IMR-90 (cell line): ENCODE measurements around the gene DNAJC5. TPM values are rescaled to one million over a fixed set of nuclear protein-coding genes. Genes with fewer than 3 reads are reported as not detected.

ENCODE experiments used
- ATAC-seq: fragments of 200-7000 bp; cut with Tn5 transposase; 2 replicates; pipeline ENCODE4 v1.9.1; 2020; ENCODE audit warnings: low read depth, mild to moderate bottlenecking, moderate library complexity
- BruUV-seq: library from RNA; stranded (reverse); fragments of 400-500 nt; replicated peaks from 2 replicates; lab custom pipeline; 2021; lab: Mats Ljungman, UMichigan
- CTCF ChIA-PET: fragments of 300-600 bp; formaldehyde crosslinking; extraction: SDS; loops from one replicate; lab custom pipeline; 2021; ENCODE audit warnings: antibody characterized with exemption; lab: Yijun Ruan, JAX
- POLR2A ChIA-PET: fragments of 300-600 bp; sonication (Branson Sonifier 250); formaldehyde crosslinking; loops from one replicate; lab custom pipeline; 2022; ENCODE audit warnings: antibody characterized with exemption; ENCODE audit not compliant: unreplicated experiment; lab: Charles Lee
- DNase-seq: peaks from one replicate; pipeline ENCODE4 v3.0.0; 2013
- H2AFZ ChIP-seq: replicated peaks from 2 replicates; pipeline ENCODE3; 2013; ENCODE audit warnings: low read length, mild to moderate bottlenecking; ENCODE audit not compliant: poor library complexity
- H2AK5ac ChIP-seq: 2 replicates; pipeline ENCODE4 v1.6.1; 2013; ENCODE audit warnings: low read depth, low read length, inconsistent platforms
- H2AK9ac ChIP-seq: replicated peaks from 2 replicates; pipeline ENCODE3; 2013; ENCODE audit warnings: mild to moderate bottlenecking, low read depth, low read length, moderate library complexity; ENCODE audit not compliant: poor library complexity
- H2BK120ac ChIP-seq: 2 replicates; pipeline ENCODE4 v1.6.1; 2013; ENCODE audit warnings: low read depth, low read length, inconsistent platforms
- H2BK15ac ChIP-seq: 3 replicates; pipeline ENCODE4 v1.6.1; 2013; ENCODE audit warnings: low read depth, low read length, inconsistent platforms
- H2BK20ac ChIP-seq: 2 replicates; pipeline ENCODE4 v1.6.1; 2013; ENCODE audit warnings: low read depth, mild to moderate bottlenecking, inconsistent platforms, low read length, moderate library complexity
- H2BK5ac ChIP-seq: 2 replicates; pipeline ENCODE4 v1.6.1; 2013; ENCODE audit warnings: mild to moderate bottlenecking, low read depth, low read length, inconsistent platforms; ENCODE audit not compliant: poor library complexity, severe bottlenecking
- H3K14ac ChIP-seq: replicated peaks from 2 replicates; pipeline ENCODE4 v1.6.1; 2013; ENCODE audit warnings: low read depth, low read length, inconsistent platforms
- H3K18ac ChIP-seq: 2 replicates; pipeline ENCODE4 v1.6.1; 2013; ENCODE audit warnings: low read depth, low read length, control low read depth
- H3K23ac ChIP-seq: 2 replicates; pipeline ENCODE4 v1.6.1; 2013; ENCODE audit warnings: low read depth, low read length, inconsistent platforms
- H3K27ac ChIP-seq: 2 replicates; pipeline ENCODE4 v1.5.1; 2013; ENCODE audit warnings: mild to moderate bottlenecking, control low read depth, low read length; ENCODE audit not compliant: insufficient read depth
- H3K27me3 ChIP-seq: 2 replicates; pipeline ENCODE4 v1.6.1; 2013; ENCODE audit warnings: low read length; ENCODE audit not compliant: control insufficient read depth, insufficient read depth
- H3K36me3 ChIP-seq: 2 replicates; pipeline ENCODE4 v1.6.1; 2013; ENCODE audit warnings: low read length, mixed read lengths; ENCODE audit not compliant: control insufficient read depth, insufficient read depth
- H3K4ac ChIP-seq: 2 replicates; pipeline ENCODE4 v1.6.1; 2013; ENCODE audit warnings: low read depth, low read length, inconsistent platforms
- H3K4me1 ChIP-seq: 2 replicates; pipeline ENCODE4 v1.6.1; 2013; ENCODE audit warnings: low read length, mixed read lengths; ENCODE audit not compliant: control insufficient read depth, insufficient read depth
- H3K4me2 ChIP-seq: 2 replicates; pipeline ENCODE4 v1.6.1; 2013; ENCODE audit warnings: low read depth, mild to moderate bottlenecking, control low read depth, low read length, moderate library complexity
- H3K4me3 ChIP-seq: 2 replicates; pipeline ENCODE4 v1.5.1; 2013; ENCODE audit warnings: low read depth, mild to moderate bottlenecking, control low read depth, low read length, moderate library complexity; ENCODE audit not compliant: insufficient read depth
- H3K56ac ChIP-seq: 2 replicates; pipeline ENCODE4 v1.6.1; 2013; ENCODE audit warnings: low read length, inconsistent platforms; ENCODE audit not compliant: insufficient read depth; ENCODE audit errors: extremely low read depth
- H3K79me1 ChIP-seq, 2 experiments: 2 replicates each; pipeline ENCODE4 v1.6.1; 2013; ENCODE audit warnings: low read length in 2 of 2, inconsistent platforms in 1 of 2, low read depth in 1 of 2
- H3K9ac ChIP-seq: 2 replicates; pipeline ENCODE4 v1.6.1; 2013; ENCODE audit warnings: low read depth, low read length, control low read depth
- H3K9me1 ChIP-seq: 2 replicates; pipeline ENCODE4 v1.6.1; 2013; ENCODE audit warnings: low read length, inconsistent platforms; ENCODE audit not compliant: insufficient read depth
- H3K9me3 ChIP-seq: 2 replicates; pipeline ENCODE4 v1.6.1; 2013; ENCODE audit warnings: low read length; ENCODE audit not compliant: control insufficient read depth, insufficient read depth
- H4K20me1 ChIP-seq: 2 replicates; pipeline ENCODE4 v1.6.1; 2013; ENCODE audit warnings: low read length, inconsistent platforms; ENCODE audit not compliant: insufficient read depth
- H4K5ac ChIP-seq: 2 replicates; pipeline ENCODE4 v1.6.1; 2013; ENCODE audit warnings: mild to moderate bottlenecking, low read depth, low read length, control low read depth
- H4K8ac ChIP-seq, 2 experiments: 2 replicates each; pipeline ENCODE4 v1.6.1; 2013; ENCODE audit warnings: low read depth in 2 of 2, low read length in 2 of 2, control low read depth in 1 of 2, inconsistent platforms in 1 of 2
- H4K91ac ChIP-seq: 2 replicates; pipeline ENCODE4 v1.6.1; 2013; ENCODE audit warnings: low read depth, low read length, inconsistent platforms; ENCODE audit not compliant: insufficient read depth
- CEBPB ChIP-seq: IDR thresholded peaks from 2 replicates; pipeline ENCODE4 v1.6.1; 2012; ENCODE audit warnings: low read depth, low read length, improper control_type of control experiment
- CTCF ChIP-seq: conservative IDR thresholded peaks from 2 replicates; pipeline ENCODE4 v1.5.1; 2012; ENCODE audit warnings: mild to moderate bottlenecking, low read depth, low read length, improper control_type of control experiment
- MAZ ChIP-seq: IDR thresholded peaks from 2 replicates; pipeline ENCODE4 v1.6.1; 2012; ENCODE audit warnings: low read depth, mild to moderate bottlenecking, low read length, improper control_type of control experiment, moderate library complexity, borderline replicate concordance
- NFE2L2 ChIP-seq: fragments of 150-350 bp; IDR thresholded peaks from 2 replicates; pipeline ENCODE4 v1.6.1; 2016; ENCODE audit warnings: low read depth, mild to moderate bottlenecking, low read length
- SMC3 ChIP-seq: fragments of 150-350 bp; IDR thresholded peaks from 2 replicates; pipeline ENCODE4 v1.6.1; 2016; ENCODE audit warnings: low read depth, mild to moderate bottlenecking, antibody characterized with exemption, low read length, moderate library complexity
- USF2 ChIP-seq: fragments of 150-350 bp; IDR thresholded peaks from 2 replicates; pipeline ENCODE4 v1.6.1; 2017; ENCODE audit warnings: mild to moderate bottlenecking, antibody characterized with exemption, low read length, low read depth
- WGBS, 2 experiments: methylation state at CpG; one replicate each; pipeline versions ENCODE4 v1.1.5 to v1.1.7; 2013; ENCODE audit warnings: missing lambda C conversion rate in 2 of 2; ENCODE audit not compliant: insufficient read length in 1 of 2; ENCODE audit errors: extremely low coverage in 2 of 2; 5-methylcytosine and 5-hydroxymethylcytosine counted together
- dilution Hi-C: fragments of 300-500 bp; cut with HindIII; formaldehyde crosslinking; loops from one replicate; pipeline ENCODE4 v1.14.3; 2018; ENCODE audit warnings: low sequenced_read_pairs; ENCODE audit not compliant: unreplicated experiment
- in situ Hi-C: fragments of 300-500 bp; cut with MboI; formaldehyde crosslinking; loops from 3 replicates; pipeline ENCODE4 v1.14.3; 2019; ENCODE audit warnings: low sequenced_read_pairs, inconsistent platforms, mixed read lengths
- intact Hi-C: fragments of 100-400 bp; cut with micrococcal nuclease; formaldehyde crosslinking; loops from 2 replicates; pipeline ENCODE4 v1.10.0; 2022
- polyA plus RNA-seq, 3 experiments: library from polyadenylated mRNA; depleted of rRNA; stranded (reverse); fragments of >200 nt; gene quantifications; 2 replicates each; pipeline ENCODE4 v1.2.3, GENCODE V29; 2012; ENCODE audit warnings: low replicate concordance in 1 of 3
- total RNA-seq: library from RNA; depleted of rRNA; stranded (reverse); fragments of >200 nt; gene quantifications from 2 replicates; pipeline ENCODE4 v1.2.3, GENCODE V29; 2012

Gene DNAJC5
- total and polyA plus RNA-seq, 2 of the 4 experiments (the other 2 are of a cell fraction), result 35.6 to 45.2 TPM

DNA sequence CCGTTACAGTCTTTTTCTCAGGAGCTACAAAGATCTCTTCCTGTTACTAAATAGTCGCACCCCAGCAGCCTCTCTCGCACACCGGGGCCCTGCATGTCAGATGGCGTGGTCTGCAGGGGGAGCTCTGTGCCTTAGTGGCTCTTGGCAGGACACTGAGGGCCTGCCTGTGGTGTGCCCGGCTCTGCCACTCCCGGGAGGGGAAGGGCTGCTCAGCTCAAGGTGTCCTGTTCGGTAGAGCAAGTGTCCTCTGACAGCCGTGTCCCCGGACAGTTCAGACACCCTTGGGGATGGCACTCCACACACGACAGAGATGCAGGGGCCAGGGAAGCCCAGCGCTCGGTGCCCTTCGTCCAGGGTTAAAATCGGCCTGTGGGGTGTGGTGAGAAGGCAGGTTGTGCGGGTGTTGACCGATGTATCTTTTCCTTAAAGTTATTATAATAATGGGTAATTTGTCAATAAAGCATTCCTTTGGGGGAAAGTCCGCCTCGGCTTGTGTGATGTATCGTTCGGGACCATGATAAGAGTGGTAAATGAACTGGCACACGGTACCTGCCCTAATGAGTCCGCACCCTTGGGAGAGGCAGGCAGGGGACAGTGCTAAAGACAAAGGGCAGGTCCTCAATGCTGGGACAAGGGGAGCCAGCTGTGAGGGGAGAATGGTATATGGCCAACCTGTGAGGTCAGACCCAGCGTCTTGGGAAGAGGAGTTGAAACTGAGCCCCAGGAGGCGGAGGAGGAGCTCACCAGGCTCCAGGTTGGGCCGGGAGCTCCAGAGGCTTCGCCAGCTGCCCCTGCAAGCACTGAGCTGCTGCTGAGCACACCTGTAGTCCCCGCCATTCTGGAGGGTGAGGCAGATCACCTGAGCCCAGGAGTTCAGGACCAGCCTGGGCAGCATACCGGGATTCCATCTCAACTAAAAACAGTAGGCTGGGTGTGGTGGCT, 3.6 kb upstream of the DNAJC5 start:
- BruUV-seq, result no TSS peak
- H3K4me1 ChIP-seq, result peaks cover 14% of the 10 kb centered on the region

More for the DNA sequence above, 3.6 kb upstream of the DNAJC5 start:
- peaks cover 62% of the 10 kb centered on the region for H4K20me1 ChIP-seq
- no peak overlapping the region for H3K9ac ChIP-seq
- no peak overlapping the region for H3K23ac ChIP-seq
- no peak overlapping the region for H2AK5ac ChIP-seq
- no peak for TF ChIP-seq MAZ
- no peak for TF ChIP-seq USF2
- no peak for TF ChIP-seq CEBPB
- TF ChIP-seq SMC3, result no peak
- TF ChIP-seq CTCF, result no peak
- TF ChIP-seq NFE2L2, result no peak
- H2AFZ ChIP-seq, result no peak overlapping the region
- no peak overlapping the region; the same call in 2 of the 3 replicates for H2BK15ac ChIP-seq
- 91% methylated on average over 12 of the region's 29 CpGs; no CpG with 5 or more reads in 1 of the 2 experiments for WGBS, 2 experiments
- H2BK120ac ChIP-seq, result no peak overlapping the region
- DNase-seq (no peak), ATAC-seq (no peak)
- no peak overlapping the region for H3K27ac ChIP-seq
- no peaks in the 10 kb centered on the region for H3K9me3 ChIP-seq
- H3K4ac ChIP-seq, result no peak overlapping the region
- ChIA-PET CTCF (no interaction called here), POLR2A (no interaction called here)
- H4K8ac ChIP-seq, result no peak overlapping the region
- H3K14ac ChIP-seq, result no peak overlapping the region
- no peak overlapping the region for H4K91ac ChIP-seq
- H2AK9ac ChIP-seq, result peak overlapping the region; percentile 24
- H3K4me2 ChIP-seq, result no peak overlapping the region
- H3K27me3 ChIP-seq, result no peaks in the 10 kb centered on the region
- in situ Hi-C loops (no loop called here), intact Hi-C loops (no loop called here), dilution Hi-C loops (no loop called here)
- H3K4me3 ChIP-seq, result no peak overlapping the region
- no peak overlapping the region for H4K5ac ChIP-seq
- H2BK5ac ChIP-seq, result no peak overlapping the region
- H3K18ac ChIP-seq, result no peak overlapping the region
- peaks cover 15% of the 10 kb centered on the region for H3K9me1 ChIP-seq
- H3K79me1 ChIP-seq, result peaks cover 16 to 56% of the 10 kb centered on the region in 2 experiments
- H3K56ac ChIP-seq, result no peak overlapping the region
- peaks cover 52% of the 10 kb centered on the region for H3K36me3 ChIP-seq
- H2BK20ac ChIP-seq, result no peak overlapping the region
